Activated T-helper 1 cell treated with Interleukin-2 at 50 U/mL for 16 hours (primary cell): ENCODE data around the gene TMTC1.

Experiments
- DNase-seq: peaks from one replicate; pipeline ENCODE4 v3.0.0-alpha.2; 2020; ENCODE audit warnings: low read depth

Gene TMTC1

DNA sequence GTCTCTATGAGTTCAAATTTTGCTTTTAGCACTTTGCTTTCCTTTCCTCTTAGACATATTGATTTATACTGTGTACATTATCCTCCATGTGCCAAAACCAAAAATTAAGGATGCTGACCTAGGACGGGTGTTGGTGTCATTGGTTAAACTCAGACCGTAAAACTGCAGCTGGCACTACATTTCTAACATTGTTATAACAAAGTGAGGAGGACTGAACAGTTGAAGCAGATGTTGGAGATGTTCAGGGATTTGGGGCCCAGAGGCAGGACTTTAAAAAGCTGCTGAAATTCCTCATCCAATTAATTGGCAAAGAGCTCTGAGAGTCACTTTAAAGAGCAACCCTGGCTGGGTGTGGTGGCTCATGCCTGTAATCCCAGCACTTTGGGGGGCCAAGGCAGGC, 72.4 kb downstream of the TMTC1 start:
- DNase-seq, result no peak

DNA sequence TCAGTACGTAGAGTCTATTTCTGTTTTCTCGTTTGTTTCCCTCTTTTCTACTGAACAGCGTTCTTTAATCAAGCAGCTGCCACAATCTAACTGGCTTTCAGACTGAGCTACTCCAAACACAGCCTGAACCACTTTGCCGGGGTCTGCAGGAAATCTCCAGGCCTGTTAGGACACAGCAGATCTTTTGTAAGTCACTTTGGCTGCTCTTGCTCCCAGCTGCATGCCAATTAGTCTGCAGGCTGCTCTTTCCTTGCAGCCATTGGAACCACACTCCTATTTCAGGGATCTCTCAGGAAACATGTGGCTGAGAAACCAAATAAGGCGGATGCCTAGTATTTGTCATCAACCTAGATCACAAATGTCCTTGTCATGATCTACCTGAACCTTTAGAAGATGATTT, 73.6 kb downstream of the TMTC1 start:
- no peak for DNase-seq

DNA sequence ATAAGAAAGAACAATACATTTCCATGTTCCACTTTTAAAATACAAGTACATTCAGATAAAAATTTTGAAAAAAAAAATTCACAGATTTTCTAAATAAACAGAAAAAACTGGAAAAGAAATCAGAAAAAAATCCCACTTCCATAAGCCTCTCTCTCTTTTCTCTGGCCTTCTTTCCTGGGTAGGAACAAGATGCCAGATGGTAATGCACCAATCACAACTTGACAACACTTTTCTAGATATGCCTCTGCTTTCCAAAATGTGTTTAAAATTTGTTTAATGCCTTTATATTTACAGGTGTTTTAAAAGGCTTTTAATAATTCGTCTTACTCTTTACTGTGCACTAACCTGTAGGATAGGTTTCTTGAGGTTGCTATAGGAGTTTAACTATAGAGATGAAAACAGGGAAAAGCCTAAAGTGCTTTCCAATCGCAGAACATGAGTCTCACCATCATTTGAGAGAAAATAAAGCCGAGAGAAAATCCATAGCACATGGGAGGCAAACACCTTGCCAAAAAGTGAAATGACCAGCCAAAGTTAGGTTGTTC, 74.2 kb downstream of the TMTC1 start:
- no peak for DNase-seq

DNA sequence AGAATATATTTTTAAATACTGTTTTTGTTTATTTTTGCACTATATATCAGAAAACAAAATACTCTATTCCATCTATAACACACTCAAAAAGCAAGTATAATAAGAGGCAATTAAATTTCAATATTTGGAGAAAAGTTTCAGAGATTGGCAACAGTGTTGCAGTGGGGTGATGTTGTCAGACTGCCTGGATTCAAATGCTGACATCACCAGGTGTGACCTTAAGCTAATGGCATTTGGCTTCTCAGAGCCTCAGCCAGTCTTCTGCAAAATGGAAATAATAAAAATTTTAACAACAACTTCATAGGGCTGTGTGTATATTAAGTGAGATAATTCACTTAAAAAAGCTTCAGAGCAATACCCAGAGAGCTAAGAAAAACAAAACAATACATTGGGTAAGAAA, 74.7 kb downstream of the TMTC1 start:
- no peak for DNase-seq

DNA sequence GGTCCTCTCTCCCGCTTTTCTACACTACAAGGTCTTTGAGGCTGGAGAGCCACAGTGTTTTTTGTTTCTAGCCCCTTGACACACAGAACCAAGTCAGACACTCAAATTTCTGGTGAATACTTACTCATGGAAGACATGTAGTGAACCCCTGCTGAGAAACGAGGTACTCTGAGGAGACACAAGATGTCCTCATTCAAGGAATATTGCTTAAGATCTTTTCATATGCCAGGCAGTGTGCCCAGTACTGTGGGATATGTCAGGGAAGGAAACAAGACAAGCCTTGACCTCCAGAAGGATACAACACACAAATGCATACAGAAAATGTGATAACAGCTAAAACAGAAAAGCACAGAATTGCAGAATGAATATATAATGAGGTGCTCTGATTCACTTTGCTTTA, 75.9 kb downstream of the TMTC1 start:
- no peak for DNase-seq

DNA sequence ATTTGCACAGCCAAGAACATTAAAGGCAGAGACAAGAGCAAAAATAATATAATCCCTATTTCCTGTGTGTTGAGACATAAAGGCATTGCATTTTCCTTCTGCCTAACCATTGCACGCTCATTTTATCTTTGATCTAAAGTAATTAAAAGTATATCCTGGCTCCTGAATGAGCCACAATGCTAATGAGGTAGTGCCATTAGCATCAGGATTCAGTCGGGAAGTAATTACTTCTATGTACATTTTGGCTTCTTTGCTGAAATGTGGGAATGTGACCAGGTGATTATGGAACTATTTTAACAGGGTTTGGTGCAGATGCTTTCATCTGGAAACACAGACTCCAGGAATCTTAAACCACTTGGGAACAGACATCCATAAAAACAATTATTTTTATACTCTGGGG, 77.4 kb downstream of the TMTC1 start:
- no peak for DNase-seq

DNA sequence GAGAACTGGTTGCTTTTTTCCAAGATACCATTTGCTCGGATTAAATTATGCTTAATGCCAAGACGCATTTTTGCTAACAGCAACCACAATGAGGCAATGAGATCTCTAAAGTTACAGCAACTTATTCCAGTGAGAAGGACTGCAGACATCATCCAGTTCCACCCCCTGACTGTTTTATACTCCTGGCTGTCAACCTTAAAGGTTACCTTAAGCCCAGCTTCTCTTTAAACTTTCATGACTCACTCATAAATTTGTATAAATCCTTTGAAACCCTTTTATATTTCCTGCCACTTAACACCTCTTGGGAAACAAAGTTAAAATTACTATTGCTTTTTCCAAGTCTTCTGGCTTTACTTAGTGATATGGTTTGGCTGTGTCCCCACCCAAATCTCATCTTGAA, 80.2 kb downstream of the TMTC1 start:
- DNase-seq, result no peak

DNA sequence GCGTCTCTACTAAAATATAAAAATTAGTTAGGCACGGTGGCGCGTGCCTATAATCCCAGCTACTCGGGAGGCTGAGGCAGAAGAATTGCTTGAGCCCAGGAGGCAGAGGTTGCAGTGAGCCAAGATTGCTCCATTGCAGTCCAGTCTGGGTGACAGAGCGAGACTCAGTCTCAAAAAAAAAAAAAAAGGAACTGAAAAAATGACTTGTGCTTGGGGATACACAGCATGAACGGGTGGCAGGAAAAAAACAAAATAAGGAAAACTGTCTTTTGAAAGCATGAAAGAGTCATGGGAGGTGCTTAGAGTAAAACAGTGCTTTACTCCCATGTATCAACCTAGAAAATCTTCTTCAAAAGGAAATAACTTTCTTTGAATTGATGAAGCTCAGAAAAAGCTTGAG, 80.8 kb downstream of the TMTC1 start:
- DNase-seq, result no peak

DNA sequence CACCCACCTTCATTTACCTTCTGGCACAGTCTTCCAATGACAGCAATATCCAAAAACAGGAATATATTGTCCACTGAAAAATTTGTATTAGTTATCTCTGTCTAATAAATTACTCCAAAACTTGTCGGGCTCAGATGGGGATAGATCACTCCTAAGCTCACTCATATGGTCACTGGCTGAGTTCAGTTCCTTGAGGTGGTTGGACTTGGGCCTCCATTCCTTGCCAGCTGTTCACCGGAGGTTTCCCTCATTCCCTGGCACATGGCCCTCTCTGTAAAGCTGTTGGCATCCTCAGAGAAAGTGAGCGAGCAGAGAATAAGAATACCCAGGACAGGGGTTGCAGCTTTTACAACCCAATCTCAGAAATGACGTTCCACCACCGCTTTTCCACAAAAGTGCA, 81.5 kb downstream of the TMTC1 start:
- no peak for DNase-seq

DNA sequence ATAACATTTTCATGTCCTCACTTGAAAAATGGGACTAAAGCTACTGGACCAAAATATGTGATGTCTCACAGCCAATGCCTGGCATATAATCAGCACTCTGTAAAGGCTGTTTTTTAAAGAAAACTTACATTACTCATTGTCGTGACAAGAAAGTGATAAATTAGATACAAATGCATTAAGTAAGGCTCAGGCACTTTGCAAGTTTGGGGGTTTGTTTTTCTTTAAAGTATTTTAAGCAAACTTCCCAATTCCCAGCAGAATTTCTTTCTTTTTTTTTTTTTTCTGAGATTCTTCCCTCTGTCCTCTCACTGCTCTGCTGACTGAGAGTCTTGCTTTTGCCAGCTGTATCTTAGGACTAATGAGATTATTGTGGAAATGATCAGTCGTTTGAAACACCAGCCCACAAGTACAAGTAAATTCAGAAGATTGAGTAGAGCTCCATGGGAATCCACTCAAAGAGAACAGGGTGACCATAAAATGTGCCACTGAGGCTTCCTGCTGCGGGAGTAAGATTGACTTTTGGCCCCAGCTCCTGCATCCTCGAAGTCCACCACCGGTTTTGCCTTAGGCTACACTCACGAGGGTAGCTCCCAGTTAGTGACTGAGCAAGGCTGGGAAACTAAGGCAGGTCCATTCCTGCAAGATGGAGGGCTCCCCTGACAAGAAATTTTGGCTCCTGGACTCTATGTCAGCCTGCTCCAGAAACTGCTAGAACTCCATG, 82.8 kb downstream of the TMTC1 start:
- DNase-seq, result no peak

DNA sequence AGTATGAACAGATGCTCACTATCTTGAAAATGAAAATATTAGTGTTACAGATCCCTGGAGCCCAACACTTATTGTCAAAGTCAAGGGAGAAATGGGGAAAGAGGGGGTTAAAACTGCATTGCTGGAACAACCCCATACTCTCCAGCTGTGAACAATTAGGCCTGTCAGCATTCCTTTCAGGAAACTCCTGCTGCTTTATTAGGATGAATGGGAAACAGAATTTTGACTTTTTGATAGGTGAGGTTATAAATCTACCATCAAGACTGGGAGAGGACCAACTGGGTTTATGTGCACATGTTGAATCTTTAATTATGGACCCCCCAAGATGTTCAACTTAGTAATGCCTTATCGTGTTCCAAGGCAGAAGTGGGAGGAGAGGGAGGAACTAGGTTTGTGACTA, 85.0 kb downstream of the TMTC1 start:
- DNase-seq, result no peak

DNA sequence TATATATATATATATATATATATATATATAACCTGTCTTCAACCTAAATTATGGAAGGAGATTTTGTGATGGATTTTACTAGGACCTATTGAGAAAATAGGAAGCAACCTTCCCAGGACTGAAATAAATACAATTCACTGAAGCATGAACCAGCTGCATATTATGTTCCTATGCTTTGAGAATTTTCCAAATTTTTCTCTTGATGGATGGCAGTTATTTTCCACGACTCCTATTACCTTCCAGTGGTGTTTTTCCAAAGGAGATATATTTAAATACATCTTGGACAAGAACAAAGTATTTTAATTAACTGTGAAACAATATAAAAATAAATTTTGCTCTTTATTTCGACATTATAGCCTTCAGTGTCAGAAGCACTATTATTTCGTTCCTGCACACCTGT, 87.9 kb downstream of the TMTC1 start:
- no peak for DNase-seq

DNA sequence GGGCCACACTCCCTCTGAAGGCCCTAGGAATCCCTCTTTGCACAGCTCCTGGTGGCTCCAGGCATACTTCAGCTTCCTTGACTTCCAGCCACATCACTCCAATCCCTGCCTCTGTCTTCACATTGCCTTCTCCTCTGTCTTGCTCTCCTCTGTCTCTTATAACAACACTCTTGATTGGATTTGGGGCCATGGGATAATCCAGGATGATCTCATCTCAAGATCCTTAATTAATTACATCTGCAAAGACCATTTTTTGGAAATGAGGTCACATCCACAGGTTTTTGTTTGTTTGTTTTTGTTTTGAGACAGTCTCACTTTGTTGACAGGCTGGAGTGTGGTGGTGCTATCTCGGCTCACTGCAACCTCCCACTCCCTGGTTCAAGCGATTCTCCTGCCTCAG, 88.7 kb downstream of the TMTC1 start:
- DNase-seq, result no peak

DNA sequence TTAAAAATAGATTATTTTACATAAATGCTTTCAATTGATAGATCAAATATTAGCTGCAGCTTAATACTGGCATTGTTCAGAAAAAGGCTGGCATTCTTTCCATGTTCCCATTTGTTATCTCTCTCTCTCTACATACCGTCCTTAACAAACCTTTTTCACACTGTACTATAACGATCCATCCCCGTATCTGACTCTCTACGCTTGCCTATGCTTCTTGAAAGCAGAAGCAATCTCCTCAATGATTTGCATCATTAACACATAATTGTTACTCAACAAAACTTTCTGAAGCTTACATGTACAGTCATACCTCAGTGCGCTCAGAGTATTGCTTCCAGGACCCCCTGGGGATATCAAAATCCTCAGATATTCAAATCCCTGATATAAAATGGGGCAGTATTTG, 89.7 kb downstream of the TMTC1 start:
- no peak for DNase-seq

DNA sequence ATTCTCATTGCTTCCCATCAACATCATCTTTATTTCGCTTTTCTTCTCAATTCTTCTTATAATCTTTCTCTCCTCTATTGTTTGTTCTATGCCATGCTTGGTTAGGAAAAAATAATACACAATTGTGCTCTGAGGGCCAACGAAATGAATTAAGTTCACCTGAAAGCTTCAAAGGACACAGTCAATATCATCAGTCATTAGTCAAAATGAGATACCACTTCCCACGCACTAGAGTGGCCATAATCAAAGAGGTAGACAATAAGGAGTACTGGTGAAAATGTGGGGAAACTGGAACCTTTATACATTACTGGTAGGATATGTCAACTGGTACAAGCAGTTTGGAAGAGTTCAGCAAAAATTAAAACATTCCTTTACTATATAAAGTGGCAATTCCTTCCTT, 91.5 kb downstream of the TMTC1 start:
- no peak for DNase-seq

DNA sequence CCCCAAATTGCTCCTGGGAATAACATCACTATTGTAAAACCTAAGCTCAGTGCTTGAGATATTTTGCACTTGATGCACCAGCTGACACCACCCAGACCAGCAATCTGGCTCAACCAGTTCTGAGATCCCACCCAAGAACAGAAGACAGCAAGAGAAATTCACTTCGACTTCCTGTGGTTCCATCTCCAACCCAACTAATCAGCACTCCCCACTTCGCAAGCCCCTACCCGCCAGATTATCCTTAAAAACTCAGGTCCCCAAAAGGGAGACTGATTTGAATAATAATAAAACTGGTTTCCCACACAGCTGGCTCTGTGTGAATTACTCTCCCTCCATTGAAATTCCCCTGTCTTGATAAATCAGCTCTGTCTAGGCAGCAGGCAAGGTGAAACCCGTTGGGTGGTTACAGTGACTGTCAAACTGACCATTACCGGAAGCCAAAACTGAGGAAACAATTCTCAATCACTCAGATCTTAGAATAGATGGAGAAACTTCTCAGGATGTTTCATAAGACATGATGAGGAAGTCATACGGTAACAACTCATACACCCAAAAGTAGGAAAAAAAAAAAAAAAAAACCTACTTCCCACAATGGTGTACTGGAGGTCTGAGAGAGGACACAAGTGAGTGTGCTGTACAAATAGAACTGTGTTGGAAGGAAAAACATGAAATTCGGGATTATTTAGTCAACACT, 92.4 kb downstream of the TMTC1 start:
- no peak for DNase-seq

DNA sequence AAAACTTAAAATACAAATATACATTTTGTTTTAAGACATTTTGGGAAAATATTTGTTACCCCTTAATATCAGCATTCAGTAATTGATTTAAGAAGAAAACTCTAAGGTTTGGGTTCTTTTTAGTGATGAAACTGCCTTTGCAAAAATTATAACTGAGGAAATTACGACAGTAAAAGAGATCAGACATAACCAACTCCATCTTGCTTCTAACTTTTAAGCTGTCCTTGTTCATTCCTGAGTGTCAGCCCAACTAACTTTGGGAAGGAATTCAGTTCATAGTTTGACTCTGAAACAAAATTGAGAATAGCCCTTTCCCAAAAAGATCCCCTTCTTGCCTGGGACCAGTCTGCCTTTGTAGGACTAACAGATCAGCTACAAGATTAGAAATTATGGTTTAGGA, 93.0 kb downstream of the TMTC1 start:
- no peak for DNase-seq

DNA sequence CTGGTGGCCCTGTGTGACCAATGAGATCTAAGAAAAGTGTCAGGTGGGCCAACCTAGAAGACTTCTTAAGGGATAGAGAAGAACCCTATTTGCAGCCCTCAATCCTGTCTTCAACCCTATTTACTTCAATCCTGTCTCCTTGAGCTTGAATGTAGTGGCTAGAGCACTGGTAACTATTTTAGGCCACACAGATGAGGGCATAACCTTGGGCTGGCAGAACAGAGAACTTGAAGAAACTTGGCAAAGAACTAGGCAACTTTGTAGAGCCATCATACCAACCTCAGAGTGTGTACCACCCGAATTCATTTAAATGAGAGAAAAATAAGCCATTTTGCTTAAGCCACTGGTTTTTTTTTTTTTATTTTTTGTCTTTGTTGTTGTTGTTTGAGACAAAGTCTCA, 94.8 kb downstream of the TMTC1 start:
- DNase-seq, result no peak

DNA sequence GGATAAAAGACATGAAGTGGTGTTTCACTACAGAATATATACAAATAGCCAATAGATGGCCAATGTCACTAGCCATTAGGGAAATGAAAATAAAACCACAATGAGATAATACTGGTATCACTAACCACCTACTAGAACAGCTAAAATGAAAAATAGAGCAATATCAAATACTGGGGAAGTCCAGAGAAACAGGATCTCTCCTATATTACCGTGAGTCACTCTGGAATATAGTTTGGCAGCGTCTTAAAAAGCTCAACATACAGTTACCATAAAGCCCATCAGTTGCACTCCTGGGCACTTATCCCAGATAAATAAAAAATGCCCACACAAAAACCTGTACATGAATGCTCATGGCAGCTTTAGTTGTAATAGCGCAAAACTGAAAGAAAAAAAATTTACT, 101.7 kb downstream of the TMTC1 start:
- DNase-seq, result no peak

DNA sequence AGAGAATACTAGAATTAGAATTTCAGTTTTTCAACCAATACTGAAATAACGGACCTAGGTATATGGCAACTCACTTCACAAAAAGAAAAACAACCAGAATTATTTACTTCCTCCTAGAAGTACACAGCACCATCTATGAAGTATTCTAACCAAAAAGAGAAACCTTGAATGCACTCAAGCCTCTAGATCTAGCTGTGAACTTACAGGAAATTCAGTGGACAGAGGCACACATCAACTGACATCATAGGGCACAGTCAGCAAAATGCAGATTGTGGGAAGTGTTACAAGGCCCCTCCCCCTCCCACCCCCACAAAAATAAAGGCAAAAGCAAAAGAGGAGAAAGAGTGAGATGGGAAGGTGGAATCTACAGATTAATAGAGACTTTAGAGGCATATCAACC, 102.4 kb downstream of the TMTC1 start:
- DNase-seq, result no peak

DNA sequence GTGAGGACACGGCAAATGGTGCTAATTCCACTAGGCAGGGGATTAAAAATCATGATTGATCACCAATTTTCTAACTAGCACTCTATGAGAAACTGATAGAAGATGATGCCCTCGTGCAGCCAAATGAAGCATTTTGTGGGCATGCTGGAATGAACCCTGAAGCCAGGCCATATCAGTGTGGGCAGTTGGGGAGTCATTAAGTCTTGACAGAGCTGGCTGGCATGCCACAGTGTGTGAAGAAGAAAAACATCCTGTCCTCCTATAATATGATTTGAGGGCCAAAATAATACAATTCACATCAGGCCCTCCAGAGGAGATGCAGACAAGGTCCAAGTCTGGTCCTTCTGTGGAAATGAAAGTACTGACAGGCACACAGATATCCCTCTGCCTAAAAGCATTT, 107.1 kb downstream of the TMTC1 start:
- DNase-seq, result no peak

DNA sequence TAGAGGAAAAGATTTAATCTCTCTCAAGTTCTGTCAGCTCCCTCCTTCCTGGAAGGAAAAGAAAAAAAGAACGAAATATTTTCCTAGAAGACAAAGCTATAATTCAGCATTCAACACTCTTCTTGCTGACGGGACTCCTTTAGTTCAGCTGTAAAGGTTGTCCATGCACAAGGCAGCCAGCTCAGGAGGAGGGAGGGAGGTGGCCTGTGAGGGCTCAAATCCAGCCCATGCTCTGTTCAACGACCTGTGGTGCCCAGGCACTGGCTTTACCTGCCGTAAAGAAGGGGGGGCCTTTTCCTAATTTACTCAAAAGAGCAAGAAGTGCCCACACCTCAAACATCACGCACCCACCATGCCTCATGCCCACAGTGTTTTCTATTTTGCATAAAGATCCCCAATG, 109.3 kb downstream of the TMTC1 start:
- DNase-seq, result no peak

DNA sequence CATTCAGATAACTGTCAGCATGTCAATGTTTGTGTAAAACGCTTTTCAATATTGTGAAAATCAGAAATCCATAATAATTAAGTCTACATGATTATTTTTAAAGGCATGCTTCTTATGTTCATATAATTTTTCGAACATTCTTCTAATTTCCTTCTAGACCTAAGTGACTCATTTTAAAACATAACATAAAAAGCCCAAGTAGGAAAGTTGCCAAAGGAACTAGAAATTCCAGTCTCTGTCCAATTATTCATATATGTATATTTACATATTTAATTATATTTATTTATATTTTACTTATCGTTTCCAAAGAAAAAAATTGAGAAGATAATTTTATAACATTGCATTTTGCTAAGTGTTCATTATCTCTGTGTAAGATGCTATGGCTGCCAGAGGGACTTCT, 110.4 kb downstream of the TMTC1 start:
- no peak for DNase-seq

DNA sequence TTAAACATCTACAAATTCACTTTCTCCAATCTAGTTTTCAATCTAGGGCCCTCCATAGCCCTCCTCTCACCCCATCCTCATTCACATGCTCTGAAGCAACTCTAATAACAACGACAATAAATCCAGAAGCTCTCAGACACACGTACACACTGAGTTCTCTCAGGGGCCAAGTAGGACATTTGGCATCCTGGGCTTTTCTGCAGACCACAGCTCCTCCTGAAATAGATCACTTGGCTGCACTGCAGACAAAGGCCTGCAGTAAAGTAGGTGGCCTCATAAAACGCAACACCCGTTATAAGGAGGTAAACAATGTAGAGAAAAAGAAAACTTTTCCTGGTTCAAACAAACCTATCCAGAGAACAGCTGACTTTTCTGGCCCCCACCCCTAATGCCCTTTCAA, 111.2 kb downstream of the TMTC1 start:
- no peak for DNase-seq
